Colon (tissue), 2 donors: ENCODE data around the gene PIRT.

ENCODE experiments used
- FAIRE-seq: peaks from 2 replicates; lab custom pipeline; 2012; peaks lifted over from hg19 to GRCh38; lab: Jason Lieb, UNC
- donor health status: control.
- donor health status: control.

Gene PIRT

GRCh38 chr17:10787306-10788045, 50.4 kb downstream of the PIRT start:
- FAIRE-seq = no peak

- no peak for FAIRE-seq
These were observed 52.6 kb downstream of the PIRT start for GRCh38 chr17:10785295-10785694.

- no peak for FAIRE-seq
These were observed 58.3 kb downstream of the PIRT start for GRCh38 chr17:10779609-10780008.

- FAIRE-seq = no peak
These were observed 60.0 kb downstream of the PIRT start for GRCh38 chr17:10777890-10778289.

GRCh38 chr17:10777131-10777807, 60.6 kb downstream of the PIRT start:
- FAIRE-seq = no peak

GRCh38 chr17:10776381-10776780, 61.5 kb downstream of the PIRT start:
- no peak for FAIRE-seq

- FAIRE-seq = peak; percentile 90
These were observed 62.0 kb downstream of the PIRT start for GRCh38 chr17:10775740-10776356.

- no peak for FAIRE-seq
These were observed 62.8 kb downstream of the PIRT start for GRCh38 chr17:10775058-10775457.

- no peak for FAIRE-seq
These were observed 64.5 kb downstream of the PIRT start for GRCh38 chr17:10773391-10773790.
